SIG-M5 treated with dmso at 0.1 percent for 504 hours (cell line): ENCODE measurements around the gene GIPC3.

Experiments
- DNase-seq: peaks from one replicate; lab custom pipeline; 2025; ENCODE audit not compliant: unreplicated experiment; lab: John Stamatoyannopoulos, UW

GIPC3 gene

GRCh38 chr19:3604987-3605343 lies 19.7 kb downstream of the GIPC3 start:
- DNase-seq = no peak

GRCh38 chr19:3605361-3605760 lies 20.1 kb downstream of the GIPC3 start:
- DNase-seq = no peak

- no peak for DNase-seq
These were observed 20.5 kb downstream of the GIPC3 start for GRCh38 chr19:3605770-3606169.

GRCh38 chr19:3606174-3606689 lies 21.0 kb downstream of the GIPC3 start:
- no peak for DNase-seq

- DNase-seq = no peak
These were observed 21.5 kb downstream of the GIPC3 start, which contains the start of gene TBXA2R for GRCh38 chr19:3606690-3607289. TBXA2R (minus strand) TSS chr19:3606875; CDS start chr19:3600634, 6,241 bp downstream.

GRCh38 chr19:3607303-3608078 lies 22.2 kb downstream of the GIPC3 start:
- no peak for DNase-seq

- DNase-seq = no peak
These were observed 22.9 kb downstream of the GIPC3 start for GRCh38 chr19:3608079-3608641.

GRCh38 chr19:3608750-3609322 lies 23.6 kb downstream of the GIPC3 start:
- DNase-seq = no peak

- no peak for DNase-seq
These were observed 24.8 kb downstream of the GIPC3 start for GRCh38 chr19:3609779-3610719.

- no peak for DNase-seq
These were observed 25.8 kb downstream of the GIPC3 start for GRCh38 chr19:3610745-3611717.

- no peak for DNase-seq
These were observed 26.6 kb downstream of the GIPC3 start for GRCh38 chr19:3611841-3612240.

- no peak for DNase-seq
These were observed 27.1 kb downstream of the GIPC3 start for GRCh38 chr19:3612330-3612729.

- no peak for DNase-seq
These were observed 27.8 kb downstream of the GIPC3 start for GRCh38 chr19:3612901-3613741.

- DNase-seq = no peak
These were observed 28.8 kb downstream of the GIPC3 start for GRCh38 chr19:3613818-3614661.

GRCh38 chr19:3614858-3615505 lies 29.7 kb downstream of the GIPC3 start:
- DNase-seq = no peak

GRCh38 chr19:3615524-3616135 lies 30.4 kb downstream of the GIPC3 start:
- DNase-seq = no peak

GRCh38 chr19:3617463-3617862 lies 32.2 kb downstream of the GIPC3 start:
- no peak for DNase-seq
